ENCODE results near the gene IFFO2.

The IFFO2 gene

GRCh38 chr1:18970358-18970757 lies 13.9 kb upstream of the IFFO2 start:
- no peak for TF ChIP-seq FOXP2 (optimal IDR thresholded peaks at IDR 0.05; ENCODE audit: borderline replicate concordance, extremely low read depth, extremely low read length, insufficient read depth)
- TF ChIP-seq REST (IDR thresholded peaks at IDR 0.05; ENCODE audit: insufficient read depth in 1 of 2, low read depth in 2 of 2, low read length in 2 of 2), result no peak
- no peak for TF ChIP-seq TAF1 (IDR thresholded peaks at IDR 0.05; ENCODE audit: borderline replicate concordance, insufficient read depth, low read length)
- no peak for TF ChIP-seq SIN3A (IDR thresholded peaks at IDR 0.05; ENCODE audit: borderline replicate concordance, insufficient read depth, low read length)
- TF ChIP-seq POLR2AphosphoS5 (IDR thresholded peaks at IDR 0.05; ENCODE audit: low read depth, low read length), result no peak

GRCh38 chr1:18967066-18967690 lies 10.7 kb upstream of the IFFO2 start:
- TF ChIP-seq REST (IDR thresholded peaks at IDR 0.05; ENCODE audit: insufficient read depth in 1 of 2, low read depth in 2 of 2, low read length in 2 of 2) (no peak), TAF1 (IDR thresholded peaks at IDR 0.05; ENCODE audit: borderline replicate concordance, insufficient read depth, low read length) (no peak), FOXP2 (optimal IDR thresholded peaks at IDR 0.05; ENCODE audit: borderline replicate concordance, extremely low read depth, extremely low read length, insufficient read depth) (no peak)

DNA sequence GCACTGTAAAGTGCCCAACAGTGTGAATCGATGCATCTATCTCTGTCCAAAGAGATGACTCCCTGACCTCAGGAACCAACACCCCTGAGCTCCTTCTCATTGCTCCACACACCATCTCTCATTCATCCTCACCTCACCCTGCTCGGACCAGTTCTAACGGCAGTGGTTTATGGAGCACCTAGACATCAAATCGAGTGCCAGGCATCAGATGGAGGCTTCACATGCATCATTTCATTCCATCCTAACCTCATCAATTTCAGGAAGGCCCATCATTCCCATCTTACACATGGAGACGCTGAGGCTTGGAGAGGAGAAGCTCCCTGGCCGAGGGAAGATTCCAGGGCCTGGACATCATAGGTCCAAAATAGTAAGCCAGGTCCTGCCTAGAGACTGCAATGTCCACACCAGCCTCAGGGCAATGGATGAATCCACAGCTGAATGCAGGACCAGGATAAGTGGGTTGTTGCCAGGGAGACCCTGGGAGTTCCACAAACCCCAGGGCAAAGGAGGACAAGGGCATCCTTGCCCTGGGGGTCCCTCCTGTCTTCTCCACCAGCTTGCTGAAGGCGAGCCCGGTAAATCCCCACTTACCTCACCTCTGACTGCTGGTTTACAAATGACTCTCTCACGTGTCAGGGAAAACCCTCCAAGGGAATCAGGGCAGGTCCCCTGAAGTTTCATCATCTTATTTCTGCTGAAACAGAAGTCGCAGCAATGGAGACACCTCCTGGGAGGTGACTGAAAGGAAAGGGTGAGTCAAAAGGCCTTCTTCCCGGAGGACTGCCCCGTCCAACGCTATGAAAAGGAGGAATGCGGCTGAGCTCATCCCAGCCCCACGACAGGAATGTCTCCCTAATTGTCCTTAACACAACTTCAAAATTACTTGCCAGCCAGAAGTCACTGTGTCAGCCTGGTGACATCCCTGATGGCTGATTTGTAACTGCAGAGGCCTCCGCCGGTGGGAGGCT lies 9.0 kb upstream of the IFFO2 start:
- TF ChIP-seq POLR2AphosphoS5 (IDR thresholded peaks at IDR 0.05; ENCODE audit: low read depth, low read length), result no peak
- TF ChIP-seq TAF1 (IDR thresholded peaks at IDR 0.05; ENCODE audit: borderline replicate concordance, insufficient read depth, low read length), result no peak

- TF ChIP-seq SIN3A (IDR thresholded peaks at IDR 0.05; ENCODE audit: borderline replicate concordance, insufficient read depth, low read length), result no peak
- no peak for TF ChIP-seq TAF1 (IDR thresholded peaks at IDR 0.05; ENCODE audit: borderline replicate concordance, insufficient read depth, low read length)
- TF ChIP-seq POLR2AphosphoS5 (IDR thresholded peaks at IDR 0.05; ENCODE audit: low read depth, low read length), result no peak
- no peak for TF ChIP-seq FOXP2 (optimal IDR thresholded peaks at IDR 0.05; ENCODE audit: borderline replicate concordance, extremely low read depth, extremely low read length, insufficient read depth)
These were observed 7.5 kb upstream of the IFFO2 start for GRCh38 chr1:18963968-18964367.

DNA sequence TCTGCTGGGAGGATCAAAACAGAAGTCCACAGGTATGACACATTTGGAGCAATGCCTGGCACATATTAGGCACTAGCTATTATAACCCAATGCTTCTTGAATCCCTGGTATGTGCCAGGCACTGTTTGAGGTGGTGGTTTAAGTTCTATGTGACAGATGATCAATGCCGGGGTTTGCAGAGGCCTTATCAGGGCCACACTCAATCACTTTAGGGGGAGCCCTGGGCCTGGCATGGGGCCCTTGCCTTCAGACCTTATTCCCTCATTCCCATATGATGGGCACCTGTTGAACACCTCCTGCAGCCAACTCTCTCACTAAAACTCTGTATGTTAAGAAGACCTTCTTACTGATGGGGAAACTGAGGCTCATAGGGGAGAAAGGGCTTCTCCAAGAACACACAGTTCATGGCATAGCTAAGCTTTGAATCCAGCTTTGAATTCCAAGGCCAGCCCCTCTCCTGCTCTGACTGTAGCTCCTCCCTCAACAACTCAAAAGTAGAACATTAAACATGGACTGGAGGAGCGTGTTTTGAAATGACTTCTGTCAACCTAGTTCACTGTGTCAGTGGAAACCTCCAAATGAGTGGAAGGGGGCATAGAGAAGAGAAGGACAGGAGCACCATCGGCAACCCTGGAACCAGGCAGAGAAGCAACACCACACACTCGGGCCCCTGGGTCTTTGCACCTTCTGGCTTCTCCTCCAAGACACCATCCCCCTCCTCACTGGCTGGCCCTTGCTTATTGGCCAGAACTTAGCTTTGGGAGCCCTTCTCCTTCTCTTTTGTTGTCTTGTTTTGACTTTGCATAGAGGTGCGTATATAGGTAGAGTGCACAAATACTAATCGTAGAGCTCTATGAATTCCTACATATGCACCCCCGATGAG lies 6.6 kb upstream of the IFFO2 start:
- no peak for TF ChIP-seq REST (IDR thresholded peaks at IDR 0.05; ENCODE audit: insufficient read depth in 1 of 2, low read depth in 2 of 2, low read length in 2 of 2)
- TF ChIP-seq TAF1 (IDR thresholded peaks at IDR 0.05; ENCODE audit: borderline replicate concordance, insufficient read depth, low read length), result no peak
- TF ChIP-seq FOXP2 (optimal IDR thresholded peaks at IDR 0.05; ENCODE audit: borderline replicate concordance, extremely low read depth, extremely low read length, insufficient read depth), result no peak
- TF ChIP-seq SIN3A (IDR thresholded peaks at IDR 0.05; ENCODE audit: borderline replicate concordance, insufficient read depth, low read length), result no peak
- TF ChIP-seq POLR2AphosphoS5 (IDR thresholded peaks at IDR 0.05; ENCODE audit: low read depth, low read length), result no peak
